ENCODE results near the gene SDK1.

GRCh38 chr7:3271298-3271697, 29.8 kb upstream of the SDK1 start:
- TF ChIP-seq EZH2phosphoT487 (IDR thresholded peaks at IDR 0.05; ENCODE audit: insufficient read depth, low read depth) (no peak), EZH2 (IDR thresholded peaks at IDR 0.05; ENCODE audit: insufficient read depth, poor library complexity, severe bottlenecking) (no peak)

Measured in GM23248 (cell line).